HEK293 (cell line): ENCODE measurements around the gene SLC7A4.

ENCODE experiments used
- CTCF ChIA-PET: fragments of 350-600 bp; formaldehyde crosslinking; extraction: SDS; loops from one replicate; lab custom pipeline; 2021; ENCODE audit warnings: antibody characterized with exemption; lab: Yijun Ruan, JAX
- POLR2A ChIA-PET: fragments of 300-600 bp; formaldehyde crosslinking; extraction: SDS; loops from one replicate; lab custom pipeline; 2020; ENCODE audit warnings: antibody characterized with exemption, inconsistent platforms; lab: Yijun Ruan, JAX
- H3K27ac ChIP-seq: fragments of 200-500 bp; sonication (Bioruptor generic); 2 replicates; pipeline ENCODE4 v1.5.1; 2014; ENCODE audit warnings: low read depth, low read length, control low read depth, inconsistent platforms; ENCODE audit errors: extremely low read depth
- H3K36me3 ChIP-seq, 2 experiments: fragments of 200-500 bp in 1 of 2; sonication (Bioruptor generic) in 1 of 2; 1 replicate in 1 of 2; 2 replicates in 1 of 2; pipeline ENCODE4 v1.5.1; 2014 to 2017; ENCODE audit warnings: inconsistent platforms in 2 of 2, low read length in 2 of 2; ENCODE audit not compliant: control insufficient read depth in 2 of 2, insufficient read depth in 1 of 2
- H3K4me1 ChIP-seq: fragments of 200-500 bp; sonication (Bioruptor generic); 2 replicates; pipeline ENCODE4 v1.5.1; 2014; ENCODE audit warnings: mild to moderate bottlenecking, low read length, inconsistent platforms; ENCODE audit not compliant: control insufficient read depth, insufficient read depth
- H3K4me3 ChIP-seq: 2 replicates; pipeline ENCODE4 v1.5.1; 2011; ENCODE audit warnings: low read depth, mild to moderate bottlenecking, control low read depth, low read length, moderate library complexity
- H3K9me3 ChIP-seq: fragments of 200-500 bp; sonication (Bioruptor generic); 2 replicates; pipeline ENCODE4 v1.5.1; 2014; ENCODE audit warnings: low read depth, low read length, inconsistent platforms; ENCODE audit not compliant: control insufficient read depth, insufficient read depth
- AEBP2 ChIP-seq: fragments of 450-650 bp; formaldehyde crosslinking; IDR thresholded peaks from 2 replicates; pipeline ENCODE4 v1.5.1; 2016; ENCODE audit warnings: missing biosample characterization, missing genetic modification characterization, borderline replicate concordance
- BCL11B ChIP-seq: fragments of 450-650 bp; formaldehyde crosslinking; IDR thresholded peaks from 2 replicates; pipeline ENCODE4 v1.5.1; 2016; ENCODE audit warnings: low read depth, missing biosample characterization, missing genetic modification characterization
- HIC1 ChIP-seq: fragments of 450-650 bp; formaldehyde crosslinking; IDR thresholded peaks from 2 replicates; pipeline ENCODE4 v1.5.1; 2016; ENCODE audit warnings: missing biosample characterization, missing genetic modification characterization
- MZF1 ChIP-seq: fragments of 450-650 bp; formaldehyde crosslinking; IDR thresholded peaks from 2 replicates; pipeline ENCODE4 v1.5.1; 2017; ENCODE audit warnings: missing biosample characterization, missing genetic modification characterization, borderline replicate concordance
- PATZ1 ChIP-seq: fragments of 450-650 bp; formaldehyde crosslinking; IDR thresholded peaks from 2 replicates; pipeline ENCODE4 v1.5.1; 2016; ENCODE audit warnings: missing biosample characterization, missing genetic modification characterization
- PRDM1 ChIP-seq: fragments of 450-650 bp; formaldehyde crosslinking; IDR thresholded peaks from 2 replicates; pipeline ENCODE4; 2016; ENCODE audit warnings: missing biosample characterization, missing genetic modification characterization
- SALL2 ChIP-seq: fragments of 450-650 bp; formaldehyde crosslinking; IDR thresholded peaks from 2 replicates; pipeline ENCODE4 v1.5.0; 2017; ENCODE audit warnings: missing biosample characterization, mild to moderate bottlenecking, missing genetic modification characterization, borderline replicate concordance
- ZBTB11 ChIP-seq: fragments of 450-650 bp; formaldehyde crosslinking; conservative IDR thresholded peaks from 2 replicates; pipeline ENCODE4 v1.5.1; 2016; ENCODE audit warnings: low read depth, missing biosample characterization, missing genetic modification characterization
- ZNF146 ChIP-seq: fragments of 450-650 bp; formaldehyde crosslinking; IDR thresholded peaks from 2 replicates; pipeline ENCODE4 v1.5.1; 2016; ENCODE audit warnings: missing biosample characterization, missing genetic modification characterization
- ZNF48 ChIP-seq: fragments of 450-650 bp; formaldehyde crosslinking; IDR thresholded peaks from 2 replicates; pipeline ENCODE4 v1.5.1; 2016; ENCODE audit warnings: missing biosample characterization, missing genetic modification characterization
- ZNF488 ChIP-seq: fragments of 450-650 bp; formaldehyde crosslinking; IDR thresholded peaks from 2 replicates; pipeline ENCODE4 v1.5.1; 2016; ENCODE audit warnings: missing biosample characterization, missing genetic modification characterization
- ZNF548 ChIP-seq: fragments of 450-650 bp; formaldehyde crosslinking; IDR thresholded peaks from 2 replicates; pipeline ENCODE4 v1.5.1; 2016; ENCODE audit warnings: missing biosample characterization, missing genetic modification characterization
- ZNF580 ChIP-seq: fragments of 450-650 bp; formaldehyde crosslinking; IDR thresholded peaks from 2 replicates; pipeline ENCODE4 v1.5.1; 2016; ENCODE audit warnings: missing biosample characterization, missing genetic modification characterization
- ZNF664 ChIP-seq: fragments of 450-650 bp; formaldehyde crosslinking; IDR thresholded peaks from 2 replicates; pipeline ENCODE4 v1.5.1; 2016; ENCODE audit warnings: missing biosample characterization, missing genetic modification characterization
- ZSCAN18 ChIP-seq: fragments of 450-650 bp; formaldehyde crosslinking; IDR thresholded peaks from 2 replicates; pipeline ENCODE4 v1.5.1; 2016; ENCODE audit warnings: missing biosample characterization, missing genetic modification characterization

Gene SLC7A4

GRCh38 chr22:20985720-20986119 is 46.6 kb downstream of the SLC7A4 start:
- ChIA-PET POLR2A (no interaction called here), CTCF (interaction anchor here (1.0 kb wide), 1 partner anchor 208 kb away, joined by 4 read pairs; no protein-coding TSS in a partner anchor)
- H3K36me3 ChIP-seq = peaks cover 4 to 68% of the 10 kb centered on the region in 2 experiments; a peak in 2 of 3 replicates
- H3K4me1 ChIP-seq = no peaks in the 10 kb centered on the region
- no peak overlapping the region for H3K4me3 ChIP-seq
- H3K9me3 ChIP-seq = no peaks in the 10 kb centered on the region
- no peak overlapping the region for H3K27ac ChIP-seq
- TF ChIP-seq ZNF488 (tag by site-specific recombination) (no peak), ZNF48 (tag by site-specific recombination) (no peak), ZNF146 (tag by site-specific recombination) (no peak), ZSCAN18 (tag by site-specific recombination) (no peak), ZBTB11 (tag by site-specific recombination) (no peak), MZF1 (tag by site-specific recombination) (no peak), PATZ1 (tag by site-specific recombination) (no peak), ZNF580 (tag by site-specific recombination) (no peak), HIC1 (tag by site-specific recombination) (no peak), SALL2 (tag by site-specific recombination) (no peak)

GRCh38 chr22:20983081-20983771 is 49.1 kb downstream of the SLC7A4 start:
- peak overlapping the region; percentile 78 for H3K4me3 ChIP-seq
- H3K9me3 ChIP-seq = no peaks in the 10 kb centered on the region
- TF ChIP-seq PRDM1 (tag by site-specific recombination) (no peak), ZNF548 (no peak), ZNF664 (peak; percentile 72), BCL11B (tag by site-specific recombination) (no peak), AEBP2 (no peak)
- ChIA-PET CTCF (interaction anchor here (1.2 to 3.2 kb wide), 3 partner anchors 8 to 57 kb away, joined by 5 to 14 read pairs (median 7); no protein-coding TSS in a partner anchor), POLR2A (interaction anchor here (1.1 to 1.8 kb wide), 6 partner anchors 10 to 117 kb away, joined by 3 to 13 read pairs (median 6); partner anchors contain the start of gene CRKL)
- no peaks in the 10 kb centered on the region for H3K4me1 ChIP-seq
- no peak overlapping the region for H3K27ac ChIP-seq
- H3K36me3 ChIP-seq = peaks cover 4 to 45% of the 10 kb centered on the region in 2 experiments; a peak in 2 of 3 replicates
